Measurements from ENCODE around the gene IFNA13. TPM values are rescaled to one million over a fixed set of nuclear protein-coding genes. Genes with fewer than 3 reads are reported as not detected.

The IFNA13 gene
- total RNA-seq, 4 donors from 2014 or later, result not detected

- Histone ChIP-seq H3K4me1 (no peaks in the 10 kb centered on the region), H3K4me3 (no peak overlapping the region), H3K27ac (no peak overlapping the region), H3K27me3 (peaks cover 12% of the 10 kb centered on the region), H3K9me3 (no peaks in the 10 kb centered on the region), H3K36me3 (no peaks in the 10 kb centered on the region)
- TF ChIP-seq CTCF (IDR thresholded peaks at IDR 0.05) (no peak), EP300 (IDR thresholded peaks at IDR 0.05) (no peak), POLR2AphosphoS5 (IDR thresholded peaks at IDR 0.05) (no peak), POLR2A (IDR thresholded peaks at IDR 0.05) (no peak)
- 57% methylated on average over 3 of the region's 3 CpGs for WGBS
- no peak for DNase-seq (ENCODE audit: low spot score in 2 of 2)
These were observed 19.4 kb downstream of the IFNA13 start for GRCh38 chr9:21348430-21348970.

- Histone ChIP-seq H3K36me3 (no peaks in the 10 kb centered on the region), H3K27me3 (peaks cover 7% of the 10 kb centered on the region), H3K27ac (no peak overlapping the region), H3K9me3 (no peaks in the 10 kb centered on the region), H3K4me1 (peaks cover 7% of the 10 kb centered on the region), H3K4me3 (no peak overlapping the region)
- 90% methylated on average over 4 of the region's 4 CpGs for WGBS
- TF ChIP-seq POLR2AphosphoS5 (IDR thresholded peaks at IDR 0.05), result no peak
- no peak for TF ChIP-seq CTCF (IDR thresholded peaks at IDR 0.05)
- TF ChIP-seq POLR2A (IDR thresholded peaks at IDR 0.05), result no peak
- no peak for TF ChIP-seq EP300 (IDR thresholded peaks at IDR 0.05)
- no peak for DNase-seq (ENCODE audit: low spot score in 2 of 2)
These were observed 27.1 kb downstream of the IFNA13 start for GRCh38 chr9:21340735-21341134.

- Histone ChIP-seq H3K27ac (no peak overlapping the region), H3K4me3 (no peak overlapping the region), H3K9me3 (no peaks in the 10 kb centered on the region), H3K36me3 (no peaks in the 10 kb centered on the region), H3K4me1 (peaks cover 42% of the 10 kb centered on the region), H3K27me3 (peaks cover 3% of the 10 kb centered on the region)
- DNase-seq (ENCODE audit: low spot score in 2 of 2), result no peak
- TF ChIP-seq POLR2AphosphoS5 (IDR thresholded peaks at IDR 0.05) (no peak), EP300 (IDR thresholded peaks at IDR 0.05) (no peak), CTCF (IDR thresholded peaks at IDR 0.05) (no peak), POLR2A (IDR thresholded peaks at IDR 0.05) (no peak)
These were observed 31.4 kb downstream of the IFNA13 start for GRCh38 chr9:21336457-21336856.

- WGBS, result under 1% methylated on average over 40 of the region's 55 CpGs
- peak within 1 kb of the TSS; percentile 62 for H3K4me3 ChIP-seq
- peaks cover 55% of the 10 kb centered on the region for H3K4me1 ChIP-seq
- TF ChIP-seq EP300 (IDR thresholded peaks at IDR 0.05), result no peak
- TF ChIP-seq POLR2AphosphoS5 (IDR thresholded peaks at IDR 0.05), result peak in 2 of 3 donors; percentile 59 to 86
- peak in 1 of 2 donors; percentile 47 for TF ChIP-seq POLR2A (IDR thresholded peaks at IDR 0.05)
- H3K27ac ChIP-seq, result peak within 1 kb of the TSS; percentile 93
- no peaks in the 10 kb centered on the region for H3K36me3 ChIP-seq
- peak; percentile 94 to 95 for DNase-seq (ENCODE audit: low spot score in 2 of 2)
- no peaks in the 10 kb centered on the region for H3K9me3 ChIP-seq
- no peaks in the 10 kb centered on the region for H3K27me3 ChIP-seq
These were observed 32.9 kb downstream of the IFNA13 start, which contains the start of gene KLHL9 for GRCh38 chr9:21334701-21335632. Gene KLHL9 (minus strand): TSS chr9:21335404. CDS start chr9:21334859, 545 bp downstream.

- peaks cover 72% of the 10 kb centered on the region for H3K4me1 ChIP-seq
These were observed 34.6 kb downstream of the IFNA13 start for GRCh38 chr9:21333226-21333625.

More at GRCh38 chr9:21333226-21333625, 34.6 kb downstream of the IFNA13 start:
- DNase-seq (ENCODE audit: low spot score in 2 of 2), result no peak
- H3K27me3 ChIP-seq, result no peaks in the 10 kb centered on the region
- no peak for TF ChIP-seq POLR2AphosphoS5 (IDR thresholded peaks at IDR 0.05)
- TF ChIP-seq EP300 (IDR thresholded peaks at IDR 0.05), result no peak
- no peak for TF ChIP-seq POLR2A (IDR thresholded peaks at IDR 0.05)
- TF ChIP-seq CTCF (IDR thresholded peaks at IDR 0.05), result no peak
- H3K4me3 ChIP-seq, result peak overlapping the region; percentile 62
- WGBS, result 100% methylated on average over 2 of the region's 2 CpGs
- H3K27ac ChIP-seq, result no peak overlapping the region
- H3K9me3 ChIP-seq, result no peaks in the 10 kb centered on the region
- no peaks in the 10 kb centered on the region for H3K36me3 ChIP-seq
